Muscle layer of duodenum (tissue), 2 donors: ENCODE results near the gene AP3B1.

Experiments used
- H3K27ac ChIP-seq: one replicate; pipeline ENCODE4 v1.7.0; 2013; ENCODE audit warnings: mild to moderate bottlenecking, low read length
- H3K27me3 ChIP-seq: one replicate; pipeline ENCODE4 v1.7.0; 2013; ENCODE audit warnings: low read depth, mild to moderate bottlenecking, control low read depth, low read length
- H3K36me3 ChIP-seq, 2 donors: one replicate each; pipeline ENCODE4 v1.7.0; 2013; ENCODE audit warnings: low read length in 2 of 2, control low read depth in 1 of 2, mild to moderate bottlenecking in 1 of 2; ENCODE audit not compliant: insufficient read depth in 2 of 2, control insufficient read depth in 1 of 2
- H3K4me1 ChIP-seq, 2 donors: one replicate each; pipeline ENCODE4 v1.7.0; 2013; ENCODE audit warnings: low read length in 2 of 2, mild to moderate bottlenecking in 2 of 2, control low read depth in 1 of 2, moderate library complexity in 1 of 2; ENCODE audit not compliant: insufficient read depth in 2 of 2, control insufficient read depth in 1 of 2
- H3K4me3 ChIP-seq, 2 donors: one replicate each; pipeline ENCODE4 v1.7.0; 2013; ENCODE audit warnings: low read length in 2 of 2, low read depth in 1 of 2, mild to moderate bottlenecking in 1 of 2
- H3K9me3 ChIP-seq, 2 donors: one replicate each; pipeline ENCODE4 v1.7.0; 2013; ENCODE audit warnings: low read length in 2 of 2, control low read depth in 1 of 2, mild to moderate bottlenecking in 1 of 2; ENCODE audit not compliant: control insufficient read depth in 1 of 2
- donor health status: healthy.

Gene AP3B1

GRCh38 chr5:77985247-77985646 lies 309.3 kb downstream of the AP3B1 start:
- H3K9me3 ChIP-seq, result no peaks in the 10 kb centered on the region
- H3K27me3 ChIP-seq, result no peaks in the 10 kb centered on the region
- H3K36me3 ChIP-seq, result no peaks in the 10 kb centered on the region
- H3K27ac ChIP-seq, result no peak overlapping the region
- H3K4me1 ChIP-seq, result no peaks in the 10 kb centered on the region
- no peak overlapping the region for H3K4me3 ChIP-seq

GRCh38 chr5:77984587-77984986 lies 309.9 kb downstream of the AP3B1 start:
- H3K27ac ChIP-seq, result no peak overlapping the region
- no peaks in the 10 kb centered on the region for H3K36me3 ChIP-seq
- no peaks in the 10 kb centered on the region for H3K27me3 ChIP-seq
- H3K4me1 ChIP-seq, result no peaks in the 10 kb centered on the region
- H3K4me3 ChIP-seq, result no peak overlapping the region
- H3K9me3 ChIP-seq, result no peaks in the 10 kb centered on the region

GRCh38 chr5:77983482-77984199 lies 310.9 kb downstream of the AP3B1 start:
- H3K27ac ChIP-seq, result no peak overlapping the region

GRCh38 chr5:77981820-77982219 lies 312.7 kb downstream of the AP3B1 start:
- Histone ChIP-seq H3K36me3 (no peaks in the 10 kb centered on the region), H3K4me1 (no peaks in the 10 kb centered on the region), H3K27ac (no peak overlapping the region), H3K9me3 (no peaks in the 10 kb centered on the region), H3K27me3 (no peaks in the 10 kb centered on the region), H3K4me3 (no peak overlapping the region)

More at GRCh38 chr5:77983482-77984199, 310.9 kb downstream of the AP3B1 start:
- Histone ChIP-seq H3K27me3 (no peaks in the 10 kb centered on the region), H3K4me1 (no peaks in the 10 kb centered on the region), H3K4me3 (no peak overlapping the region), H3K36me3 (no peaks in the 10 kb centered on the region), H3K9me3 (no peaks in the 10 kb centered on the region)

GRCh38 chr5:77974576-77974975 lies 319.9 kb downstream of the AP3B1 start:
- no peaks in the 10 kb centered on the region for H3K36me3 ChIP-seq
- no peak overlapping the region for H3K27ac ChIP-seq
- no peak overlapping the region for H3K4me3 ChIP-seq
- peaks cover 49% of the 10 kb centered on the region for H3K27me3 ChIP-seq
- peaks cover 0 to 19% of the 10 kb centered on the region in 2 donors for H3K4me1 ChIP-seq
- no peaks in the 10 kb centered on the region for H3K9me3 ChIP-seq

- H3K4me3 ChIP-seq, result peak overlapping the region; percentile 46 to 63
- no peak overlapping the region for H3K27ac ChIP-seq
- peaks cover 50% of the 10 kb centered on the region for H3K27me3 ChIP-seq
Measured at GRCh38 chr5:77973253-77973609, 321.3 kb downstream of the AP3B1 start.

GRCh38 chr5:77972469-77973252 lies 321.8 kb downstream of the AP3B1 start:
- Histone ChIP-seq H3K27me3 (peaks cover 50% of the 10 kb centered on the region), H3K4me1 (peaks cover 0 to 19% of the 10 kb centered on the region in 2 donors), H3K27ac (no peak overlapping the region), H3K36me3 (no peaks in the 10 kb centered on the region), H3K4me3 (peak overlapping the region; percentile 46 to 63), H3K9me3 (no peaks in the 10 kb centered on the region)

More at GRCh38 chr5:77973253-77973609, 321.3 kb downstream of the AP3B1 start:
- Histone ChIP-seq H3K9me3 (no peaks in the 10 kb centered on the region), H3K36me3 (no peaks in the 10 kb centered on the region), H3K4me1 (peaks cover 0 to 19% of the 10 kb centered on the region in 2 donors)

- no peak overlapping the region for H3K27ac ChIP-seq
- H3K4me1 ChIP-seq, result peaks cover 0 to 19% of the 10 kb centered on the region in 2 donors
- H3K27me3 ChIP-seq, result peaks cover 50% of the 10 kb centered on the region
- H3K36me3 ChIP-seq, result no peaks in the 10 kb centered on the region
- peak overlapping the region; percentile 46 to 63 for H3K4me3 ChIP-seq
- H3K9me3 ChIP-seq, result no peaks in the 10 kb centered on the region
Measured at GRCh38 chr5:77971776-77972468, 322.6 kb downstream of the AP3B1 start.

GRCh38 chr5:77970891-77971290 lies 323.6 kb downstream of the AP3B1 start:
- Histone ChIP-seq H3K27ac (no peak overlapping the region), H3K4me1 (peaks cover 0 to 19% of the 10 kb centered on the region in 2 donors), H3K27me3 (peaks cover 50% of the 10 kb centered on the region), H3K36me3 (no peaks in the 10 kb centered on the region), H3K4me3 (no peak overlapping the region), H3K9me3 (no peaks in the 10 kb centered on the region)

- H3K27me3 ChIP-seq, result peaks cover 9% of the 10 kb centered on the region
- H3K4me3 ChIP-seq, result no peak overlapping the region
- H3K9me3 ChIP-seq, result no peaks in the 10 kb centered on the region
- H3K27ac ChIP-seq, result no peak overlapping the region
- H3K36me3 ChIP-seq, result no peaks in the 10 kb centered on the region
- H3K4me1 ChIP-seq, result no peaks in the 10 kb centered on the region
Measured at GRCh38 chr5:77963795-77964194, 330.7 kb downstream of the AP3B1 start.

GRCh38 chr5:77960863-77961396 lies 333.6 kb downstream of the AP3B1 start:
- no peaks in the 10 kb centered on the region for H3K36me3 ChIP-seq

More at GRCh38 chr5:77960863-77961396, 333.6 kb downstream of the AP3B1 start:
- H3K9me3 ChIP-seq, result no peaks in the 10 kb centered on the region
- H3K27me3 ChIP-seq, result peaks cover 12% of the 10 kb centered on the region
- H3K4me1 ChIP-seq, result peaks cover 0 to 11% of the 10 kb centered on the region in 2 donors
- no peak overlapping the region for H3K4me3 ChIP-seq
- no peak overlapping the region for H3K27ac ChIP-seq
